Testis (tissue), 2 donors: Measurements from ENCODE around the gene WWP2.

Source experiments
- CTCF ChIP-seq, 3 experiments: fragments of 450-650 bp in 2 of 3; fragments of 200-600 bp in 1 of 3; sonication (generic) in 1 of 3; IDR thresholded peaks; one replicate each; pipeline ENCODE4 v1.5.1; 2016 to 2019; ENCODE audit warnings: antibody characterized with exemption in 3 of 3, mild to moderate bottlenecking in 2 of 3, moderate library complexity in 1 of 3
- POLR2A ChIP-seq: fragments of 450-650 bp; IDR thresholded peaks from one replicate; pipeline ENCODE4 v1.6.1; 2017; ENCODE audit warnings: antibody characterized with exemption, mild to moderate bottlenecking, moderate library complexity

GRCh38 chr16:69838489-69838888, 76.4 kb downstream of the WWP2 start:
- TF ChIP-seq CTCF (IDR thresholded peaks at IDR 0.05) (no peak), POLR2A (no peak)
